ENCODE data around the gene RASGEF1B. TPM values are rescaled to one million over a fixed set of nuclear protein-coding genes. Genes with fewer than 3 reads are reported as not detected.
A peak's percentile ranks its signal among the peaks of the same experiment; 100 is the strongest.

The RASGEF1B gene
- total RNA-seq, 4 donors from 2014 or later, result 9.1 to 18.9 (median 13.9) TPM

GRCh38 chr4:81498046-81498445, 26.3 kb upstream of the RASGEF1B start:
- intact Hi-C loops (cut with DNase I), result no loop called here
- Histone ChIP-seq H3K36me3 (no peaks in the 10 kb centered on the region), H3K4me1 (peaks cover 0 to 18% (median 6%) of the 10 kb centered on the region in 3 donors), H3K9me3 (no peaks in the 10 kb centered on the region), H3K27ac (no peak overlapping the region), H3K27me3 (no peaks in the 10 kb centered on the region), H3K4me3 (no peak overlapping the region)
- no peak for DNase-seq
- TF ChIP-seq CTCF (IDR thresholded peaks at IDR 0.05), result no peak
- TF ChIP-seq POLR2A (IDR thresholded peaks at IDR 0.05), result no peak
- 100% methylated on average over 2 of the region's 2 CpGs for WGBS, 2 donors

GRCh38 chr4:81495345-81495744, 23.6 kb upstream of the RASGEF1B start:
- H3K27ac ChIP-seq, result no peak overlapping the region
- H3K27me3 ChIP-seq, result no peaks in the 10 kb centered on the region
- intact Hi-C loops (cut with DNase I), result no loop called here
- no peaks in the 10 kb centered on the region for H3K9me3 ChIP-seq
- no peak overlapping the region for H3K4me3 ChIP-seq
- H3K36me3 ChIP-seq, result no peaks in the 10 kb centered on the region
- no peak for DNase-seq
- peaks cover 0 to 32% (median 20%) of the 10 kb centered on the region in 3 donors for H3K4me1 ChIP-seq
- no peak for TF ChIP-seq POLR2A (IDR thresholded peaks at IDR 0.05)
- TF ChIP-seq CTCF (IDR thresholded peaks at IDR 0.05), result no peak

GRCh38 chr4:81494031-81494431, 22.3 kb upstream of the RASGEF1B start:
- intact Hi-C loops (cut with DNase I), result no loop called here
- Histone ChIP-seq H3K27ac (peak overlapping the region; percentile 22 to 72 (median 53)), H3K9me3 (no peaks in the 10 kb centered on the region), H3K36me3 (no peaks in the 10 kb centered on the region), H3K27me3 (no peaks in the 10 kb centered on the region), H3K4me3 (peak overlapping the region in 2 of 4 donors; percentile 13 to 50), H3K4me1 (peaks cover 0 to 32% (median 20%) of the 10 kb centered on the region in 3 donors)
- no peak for DNase-seq
- WGBS, 2 donors, result 6 to 7% methylated on average over 1 of the region's 1 CpG
- TF ChIP-seq CTCF (IDR thresholded peaks at IDR 0.05) (no peak), POLR2A (IDR thresholded peaks at IDR 0.05) (no peak)

- WGBS, 2 donors, result 41 to 50% methylated on average over 1 of the region's 1 CpG
- peak overlapping the region; percentile 37 to 72 (median 40) for H3K27ac ChIP-seq
These were observed 21.0 kb upstream of the RASGEF1B start for GRCh38 chr4:81492606-81493230.

More at GRCh38 chr4:81492606-81493230, 21.0 kb upstream of the RASGEF1B start:
- intact Hi-C loops (cut with DNase I), result no loop called here
- TF ChIP-seq POLR2A (IDR thresholded peaks at IDR 0.05) (no peak), CTCF (IDR thresholded peaks at IDR 0.05) (no peak)
- no peak for DNase-seq
- Histone ChIP-seq H3K36me3 (no peaks in the 10 kb centered on the region), H3K27me3 (no peaks in the 10 kb centered on the region), H3K4me3 (no peak overlapping the region), H3K9me3 (no peaks in the 10 kb centered on the region), H3K4me1 (peaks cover 0 to 32% (median 20%) of the 10 kb centered on the region in 3 donors)

All from esophagus squamous epithelium (tissue), 5 donors.